ENCODE results near the gene CDKN2B-AS1. TPM values are rescaled to one million over a fixed set of nuclear protein-coding genes. Genes with fewer than 3 reads are reported as not detected.

Gene CDKN2B-AS1
- total RNA-seq, 1 donor from 2014 or later = 0.36 TPM

DNA sequence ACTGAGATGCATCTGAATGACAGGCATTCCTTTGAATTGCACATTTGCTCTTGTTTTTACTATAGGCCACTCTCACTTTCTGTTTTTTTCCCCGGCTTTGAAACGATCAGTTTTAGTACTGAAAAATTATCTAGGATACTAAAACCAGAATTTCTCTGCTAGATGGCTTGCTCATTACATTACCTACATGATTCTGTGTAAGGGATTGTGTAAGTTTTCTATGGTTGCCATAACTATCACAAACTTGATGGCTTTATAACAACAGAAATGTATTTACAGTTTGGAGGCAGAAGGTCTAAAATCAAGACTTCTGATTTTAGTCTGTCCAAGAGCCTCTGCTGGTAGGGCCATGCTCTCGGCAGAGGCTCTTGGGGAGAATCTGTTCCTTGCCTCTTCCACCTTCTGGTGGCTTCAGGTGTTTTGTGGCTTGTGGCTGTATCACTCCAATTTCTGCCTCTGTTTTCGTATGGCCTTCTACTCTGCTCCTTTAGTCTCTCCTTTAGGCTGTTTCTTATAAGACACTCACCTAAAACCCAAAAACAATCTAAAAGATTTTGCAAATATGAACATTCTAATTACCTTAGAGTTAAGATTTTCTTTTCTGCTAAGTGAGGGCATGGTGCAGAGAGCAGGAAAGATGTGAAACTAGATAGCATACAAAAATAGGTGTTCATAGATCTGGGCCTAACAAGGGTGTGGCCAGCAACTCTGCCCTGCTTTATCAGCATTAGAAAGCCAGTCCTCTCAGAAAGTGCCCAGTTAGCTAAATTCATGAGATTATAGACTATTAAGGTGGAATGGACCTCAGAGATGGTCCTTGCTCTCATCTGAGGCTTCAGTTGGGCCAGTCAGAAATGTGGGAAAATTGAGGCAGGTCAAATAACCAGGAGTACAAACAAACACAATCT lies 107.8 kb downstream of the CDKN2B-AS1 start:
- Mint-ChIP-seq H3K27me3 (ENCODE audit: unreplicated experiment) (no peaks in the 10 kb centered on the region), H3K9me3 (ENCODE audit: unreplicated experiment) (no peaks in the 10 kb centered on the region), H3K36me3 (ENCODE audit: low read depth, unreplicated experiment) (no peaks in the 10 kb centered on the region), H3K27ac (ENCODE audit: unreplicated experiment) (no peak overlapping the region), H3K4me1 (ENCODE audit: unreplicated experiment) (peaks cover under 1% of the 10 kb centered on the region), H3K4me3 (ENCODE audit: unreplicated experiment) (no peak overlapping the region)
- no peak for DNase-seq (ENCODE audit: low spot score)
- TF ChIP-seq CTCF (IDR thresholded peaks at IDR 0.05; ENCODE audit: unreplicated experiment) = no peak

DNA sequence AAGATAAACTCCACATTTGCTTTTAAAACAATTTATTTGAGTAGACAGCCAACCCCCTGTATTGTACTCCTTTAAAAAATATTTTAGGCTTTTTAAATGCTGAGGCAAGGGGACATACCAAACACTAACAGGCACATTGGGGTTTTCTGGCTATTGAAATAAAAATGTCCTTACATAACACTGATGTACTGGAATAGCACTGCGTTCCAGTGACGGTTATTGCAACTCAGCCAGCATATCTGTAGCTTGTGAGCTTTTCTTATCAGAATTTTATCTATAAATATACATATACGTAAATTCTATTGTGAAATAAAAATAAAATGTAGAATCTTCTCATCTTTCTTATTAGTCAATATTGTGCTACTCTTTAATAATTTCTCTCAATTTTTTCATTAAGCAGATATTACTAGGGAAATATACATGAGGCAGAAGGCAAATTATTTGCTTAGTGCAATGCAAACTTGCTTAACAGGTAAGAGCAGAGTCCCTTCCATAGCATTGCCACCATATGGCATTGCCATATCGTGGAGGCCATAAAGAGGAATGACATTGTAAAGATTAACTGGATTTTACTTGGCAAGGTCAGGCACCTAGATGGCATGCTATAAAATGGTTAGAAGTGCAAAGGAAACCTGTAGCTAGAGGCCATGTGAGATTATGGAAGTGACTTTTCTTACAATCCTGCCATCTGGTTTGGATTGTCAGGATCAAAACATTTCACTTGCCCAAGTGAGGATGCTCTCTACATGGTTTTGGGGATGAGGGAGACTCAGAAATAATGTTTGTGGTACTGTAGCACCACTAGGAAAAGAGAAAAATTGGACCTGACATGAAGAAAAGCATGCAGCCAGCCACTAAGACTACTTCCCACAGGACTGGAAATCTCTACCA lies 109.3 kb downstream of the CDKN2B-AS1 start:
- Mint-ChIP-seq H3K27me3 (ENCODE audit: unreplicated experiment) (no peaks in the 10 kb centered on the region), H3K4me3 (ENCODE audit: unreplicated experiment) (no peak overlapping the region), H3K4me1 (ENCODE audit: unreplicated experiment) (peaks cover 4% of the 10 kb centered on the region), H3K36me3 (ENCODE audit: low read depth, unreplicated experiment) (no peaks in the 10 kb centered on the region), H3K9me3 (ENCODE audit: unreplicated experiment) (no peaks in the 10 kb centered on the region), H3K27ac (ENCODE audit: unreplicated experiment) (no peak overlapping the region)
- TF ChIP-seq CTCF (IDR thresholded peaks at IDR 0.05; ENCODE audit: unreplicated experiment) = no peak
- DNase-seq (ENCODE audit: low spot score) = no peak

DNA sequence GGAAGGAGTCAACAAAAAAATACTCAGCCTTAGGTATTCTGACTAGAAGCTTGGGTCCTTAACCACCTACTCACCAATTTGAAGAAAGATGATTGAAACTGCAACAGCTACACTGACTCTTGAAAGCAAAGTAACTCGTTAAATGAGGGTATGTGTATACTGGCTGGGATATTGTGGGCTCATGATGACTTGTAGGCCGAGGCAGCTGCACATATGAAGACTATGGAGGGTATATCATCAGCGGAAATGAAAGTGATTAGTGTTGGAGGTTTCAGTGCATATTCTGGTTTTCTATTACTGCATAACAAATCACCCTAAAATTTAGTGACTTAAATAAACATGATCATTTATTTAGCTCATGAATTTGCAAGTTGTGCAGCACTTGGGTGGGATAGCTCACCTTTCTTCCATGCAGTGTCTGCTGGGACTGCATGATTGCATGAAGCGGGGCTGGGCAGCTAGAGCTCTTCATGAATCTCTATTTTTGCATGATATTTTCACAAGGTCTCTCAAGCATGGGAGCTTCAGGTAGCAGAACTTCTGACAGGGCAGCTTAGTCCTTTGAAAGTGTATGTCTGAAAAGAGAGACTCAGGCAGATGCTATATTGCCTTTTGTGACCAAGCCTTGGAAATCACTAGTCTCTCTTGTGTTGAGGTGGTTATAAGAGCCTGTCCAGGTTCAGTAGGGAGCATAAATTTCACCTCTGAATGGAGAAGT lies 110.6 kb downstream of the CDKN2B-AS1 start:
- no peaks in the 10 kb centered on the region for H3K36me3 Mint-ChIP-seq (ENCODE audit: low read depth, unreplicated experiment)
- H3K27me3 Mint-ChIP-seq (ENCODE audit: unreplicated experiment) = no peaks in the 10 kb centered on the region
- H3K27ac Mint-ChIP-seq (ENCODE audit: unreplicated experiment) = no peak overlapping the region
- no peak overlapping the region for H3K4me3 Mint-ChIP-seq (ENCODE audit: unreplicated experiment)
- no peak for DNase-seq (ENCODE audit: low spot score)
- no peak for TF ChIP-seq CTCF (IDR thresholded peaks at IDR 0.05; ENCODE audit: unreplicated experiment)
- H3K4me1 Mint-ChIP-seq (ENCODE audit: unreplicated experiment) = peaks cover 4% of the 10 kb centered on the region
- H3K9me3 Mint-ChIP-seq (ENCODE audit: unreplicated experiment) = no peaks in the 10 kb centered on the region

- Mint-ChIP-seq H3K36me3 (ENCODE audit: low read depth, unreplicated experiment) (no peaks in the 10 kb centered on the region), H3K9me3 (ENCODE audit: unreplicated experiment) (no peaks in the 10 kb centered on the region), H3K27ac (ENCODE audit: unreplicated experiment) (no peak overlapping the region), H3K4me1 (ENCODE audit: unreplicated experiment) (peaks cover 4% of the 10 kb centered on the region), H3K27me3 (ENCODE audit: unreplicated experiment) (no peaks in the 10 kb centered on the region), H3K4me3 (ENCODE audit: unreplicated experiment) (no peak overlapping the region)
- no peak for TF ChIP-seq CTCF (IDR thresholded peaks at IDR 0.05; ENCODE audit: unreplicated experiment)
- DNase-seq (ENCODE audit: low spot score) = no peak
Observed at GRCh38 chr9:22107202-22108045, 112.8 kb downstream of the CDKN2B-AS1 start.

Data from endothelial cell (in vitro differentiated cells).